OCI-LY7 (cell line): ENCODE results near the gene RXRB. TPM values are rescaled to one million over a fixed set of nuclear protein-coding genes. Genes with fewer than 3 reads are reported as not detected.

Experiments
- BruUV-seq: library from RNA; stranded (reverse); fragments of 400-500 nt; replicated peaks from 2 replicates; lab custom pipeline; 2021; lab: Mats Ljungman, UMichigan
- CTCF ChIA-PET: fragments of 300-600 bp; sonication (Branson Sonifier 250); formaldehyde crosslinking; loops from one replicate; lab custom pipeline; 2022; ENCODE audit warnings: antibody characterized with exemption; ENCODE audit not compliant: unreplicated experiment; lab: Charles Lee
- POLR2A ChIA-PET: fragments of 300-600 bp; sonication (Branson Sonifier 250); formaldehyde crosslinking; loops from one replicate; lab custom pipeline; 2022; ENCODE audit warnings: antibody characterized with exemption; lab: Charles Lee
- DNase-seq: peaks from one replicate; pipeline ENCODE4 v3.0.0-alpha.2; 2015; ENCODE audit warnings: low spot score
- H2AFZ ChIP-seq: fragments of 200-600 bp; sonication (generic), shearing (Covaris generic); 2 replicates; pipeline ENCODE4 v1.6.1; 2014; ENCODE audit warnings: mild to moderate bottlenecking, antibody characterized with exemption, low read length, moderate library complexity
- H3K27ac ChIP-seq: fragments of 200-600 bp; sonication (generic); 2 replicates; pipeline ENCODE4 v1.5.1; 2014; ENCODE audit warnings: mixed run types, low read depth, mild to moderate bottlenecking, moderate library complexity, low read length, inconsistent platforms; ENCODE audit not compliant: poor library complexity, severe bottlenecking
- H3K36me3 ChIP-seq: fragments of 200-600 bp; sonication (generic); 2 replicates; pipeline ENCODE4 v1.6.1; 2014; ENCODE audit warnings: mild to moderate bottlenecking, antibody characterized with exemption, low read length, moderate library complexity, mixed read lengths; ENCODE audit not compliant: insufficient read depth
- H3K4me1 ChIP-seq: fragments of 200-600 bp; sonication (generic); 2 replicates; pipeline ENCODE4 v1.5.1; 2014; ENCODE audit warnings: mild to moderate bottlenecking, low read length; ENCODE audit not compliant: insufficient read depth, poor library complexity, severe bottlenecking
- H3K4me2 ChIP-seq: fragments of 200-600 bp; sonication (generic); 2 replicates; pipeline ENCODE4 v1.6.1; 2014; ENCODE audit warnings: mild to moderate bottlenecking, low read length
- H3K4me3 ChIP-seq: fragments of 200-600 bp; sonication (generic); 2 replicates; pipeline ENCODE4 v1.5.1; 2014; ENCODE audit warnings: mild to moderate bottlenecking, low read depth, low read length; ENCODE audit not compliant: poor library complexity, severe bottlenecking
- H3K79me2 ChIP-seq: fragments of 200-600 bp; sonication (generic); 2 replicates; pipeline ENCODE4 v1.6.1; 2016; ENCODE audit warnings: low read depth, mild to moderate bottlenecking, low read length, moderate library complexity, mixed read lengths; ENCODE audit not compliant: insufficient read depth
- H3K9me2 ChIP-seq: fragments of 200-600 bp; sonication (generic); 2 replicates; pipeline ENCODE4 v1.6.1; 2016; ENCODE audit warnings: mild to moderate bottlenecking, low read length, mixed read lengths; ENCODE audit not compliant: insufficient read depth
- H3K9me3 ChIP-seq: fragments of 200-600 bp; sonication (generic); 2 replicates; pipeline ENCODE4 v1.6.1; 2014; ENCODE audit warnings: mild to moderate bottlenecking, mixed run types, low read length, mixed read lengths
- H4K20me1 ChIP-seq: fragments of 200-600 bp; sonication (generic); 2 replicates; pipeline ENCODE4 v1.6.1; 2014; ENCODE audit warnings: mild to moderate bottlenecking, antibody characterized with exemption, low read length, moderate library complexity, mixed read lengths; ENCODE audit not compliant: insufficient read depth
- EZH2phosphoT487 ChIP-seq: fragments of 200-600 bp; sonication (generic); IDR thresholded peaks from 2 replicates; pipeline ENCODE4 v1.6.1; 2018; ENCODE audit warnings: low read depth, borderline replicate concordance, mild to moderate bottlenecking, mixed run types, antibody characterized with exemption, low read length, moderate library complexity, mixed read lengths
- intact Hi-C: fragments of 100-400 bp; cut with micrococcal nuclease; formaldehyde crosslinking; loops from one replicate; pipeline ENCODE4 v1.10.0; 2022; ENCODE audit not compliant: unreplicated experiment
- total RNA-seq, 2 experiments: library from RNA; depleted of rRNA in 1 of 2; stranded (reverse); fragments of >200 nt in 1 of 2; shearing (Covaris generic) in 1 of 2; gene quantifications; 2 replicates each; pipeline ENCODE4 v1.2.3, GENCODE V29; 2014 to 2022
- TF ChIP-seq, protein P1 (sequence below): fragments of 200-600 bp; sonication (generic); conservative IDR thresholded peaks from 2 replicates; pipeline ENCODE4 v1.5.1; 2014; ENCODE audit warnings: mild to moderate bottlenecking, antibody characterized with exemption, low read length, moderate library complexity, mixed read lengths

Gene RXRB
- total RNA-seq, 2 experiments from 2014 or later, result 32.5 to 47.3 TPM

DNA sequence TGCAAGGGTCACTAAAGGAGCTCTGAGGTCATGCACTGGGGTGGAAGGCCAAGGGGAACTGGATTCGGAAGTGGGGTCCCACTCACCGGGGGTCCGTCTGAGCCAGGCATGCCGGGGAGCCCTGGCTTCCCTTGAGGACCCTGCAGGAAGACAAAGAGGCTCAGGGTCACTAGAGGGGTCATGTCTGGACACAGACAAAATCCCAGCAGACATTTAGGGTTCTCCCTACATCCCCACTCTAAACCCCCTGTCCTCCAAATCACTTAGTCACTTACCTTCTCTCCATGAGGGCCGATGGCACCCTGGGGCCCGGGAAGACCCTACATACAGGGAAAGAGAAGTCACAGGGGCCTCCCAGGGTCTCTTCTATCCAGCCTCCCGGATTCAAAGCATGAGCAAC is 23.6 kb downstream of the RXRB start:
- H3K9me3 ChIP-seq, result no peaks in the 10 kb centered on the region
- DNase-seq, result no peak
- H4K20me1 ChIP-seq, result no peaks in the 10 kb centered on the region
- peaks cover 4% of the 10 kb centered on the region for H3K4me1 ChIP-seq
- TF ChIP-seq, protein P1, sequence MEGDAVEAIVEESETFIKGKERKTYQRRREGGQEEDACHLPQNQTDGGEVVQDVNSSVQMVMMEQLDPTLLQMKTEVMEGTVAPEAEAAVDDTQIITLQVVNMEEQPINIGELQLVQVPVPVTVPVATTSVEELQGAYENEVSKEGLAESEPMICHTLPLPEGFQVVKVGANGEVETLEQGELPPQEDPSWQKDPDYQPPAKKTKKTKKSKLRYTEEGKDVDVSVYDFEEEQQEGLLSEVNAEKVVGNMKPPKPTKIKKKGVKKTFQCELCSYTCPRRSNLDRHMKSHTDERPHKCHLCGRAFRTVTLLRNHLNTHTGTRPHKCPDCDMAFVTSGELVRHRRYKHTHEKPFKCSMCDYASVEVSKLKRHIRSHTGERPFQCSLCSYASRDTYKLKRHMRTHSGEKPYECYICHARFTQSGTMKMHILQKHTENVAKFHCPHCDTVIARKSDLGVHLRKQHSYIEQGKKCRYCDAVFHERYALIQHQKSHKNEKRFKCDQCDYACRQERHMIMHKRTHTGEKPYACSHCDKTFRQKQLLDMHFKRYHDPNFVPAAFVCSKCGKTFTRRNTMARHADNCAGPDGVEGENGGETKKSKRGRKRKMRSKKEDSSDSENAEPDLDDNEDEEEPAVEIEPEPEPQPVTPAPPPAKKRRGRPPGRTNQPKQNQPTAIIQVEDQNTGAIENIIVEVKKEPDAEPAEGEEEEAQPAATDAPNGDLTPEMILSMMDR, result no peak
- TF ChIP-seq EZH2phosphoT487, result no peak
- no peak overlapping the region for H2AFZ ChIP-seq
- CTCF ChIA-PET, result no interaction called here
- POLR2A ChIA-PET, result no interaction called here
- H3K79me2 ChIP-seq, result no peaks in the 10 kb centered on the region
- H3K27ac ChIP-seq, result no peak overlapping the region
- H3K4me3 ChIP-seq, result no peak overlapping the region
- H3K9me2 ChIP-seq, result no peaks in the 10 kb centered on the region
- BruUV-seq, result no TSS peak
- no peaks in the 10 kb centered on the region for H3K36me3 ChIP-seq
- intact Hi-C loops, result no loop called here
- no peak overlapping the region for H3K4me2 ChIP-seq

DNA sequence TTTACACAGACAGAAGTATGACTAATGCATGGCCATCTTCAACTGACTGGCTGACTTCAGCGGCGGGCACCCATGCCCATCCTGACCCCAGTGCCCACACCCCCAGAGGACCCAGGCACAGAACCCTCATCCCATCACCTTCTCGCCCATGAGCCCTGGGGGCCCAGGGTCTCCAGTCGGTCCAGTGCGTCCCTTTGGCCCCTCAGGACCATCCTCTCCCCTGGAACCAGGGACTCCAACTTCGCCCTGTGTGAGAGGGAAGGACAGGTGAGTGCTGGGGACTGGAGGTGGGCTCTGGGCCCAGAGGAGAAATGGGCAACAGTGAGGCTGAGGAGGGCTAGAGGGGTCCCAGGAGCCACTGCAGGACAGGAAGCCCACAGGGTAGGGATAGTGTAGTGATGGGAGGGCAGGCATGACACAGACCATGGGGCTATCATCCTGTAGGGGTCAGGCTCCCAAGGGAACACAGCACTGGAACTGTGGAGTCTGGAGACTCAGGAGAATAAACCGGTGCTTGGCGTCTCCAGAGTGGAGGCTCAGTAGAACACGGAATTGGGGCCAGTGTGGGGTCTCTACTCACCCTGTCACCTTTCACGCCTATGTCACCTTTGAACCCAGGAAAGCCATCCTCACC is 24.9 kb downstream of the RXRB start:
- Histone ChIP-seq H3K27ac (no peak overlapping the region), H3K4me3 (no peak overlapping the region), H4K20me1 (no peaks in the 10 kb centered on the region), H3K36me3 (no peaks in the 10 kb centered on the region), H3K9me3 (no peaks in the 10 kb centered on the region), H3K79me2 (no peaks in the 10 kb centered on the region), H2AFZ (no peak overlapping the region), H3K9me2 (no peaks in the 10 kb centered on the region), H3K4me1 (peaks cover 4% of the 10 kb centered on the region), H3K4me2 (no peak overlapping the region)
- ChIA-PET POLR2A (no interaction called here), CTCF (no interaction called here)
- TF ChIP-seq, protein P1, result no peak
- TF ChIP-seq EZH2phosphoT487, result no peak
- no peak for DNase-seq
- intact Hi-C loops, result no loop called here
- BruUV-seq, result no TSS peak

DNA sequence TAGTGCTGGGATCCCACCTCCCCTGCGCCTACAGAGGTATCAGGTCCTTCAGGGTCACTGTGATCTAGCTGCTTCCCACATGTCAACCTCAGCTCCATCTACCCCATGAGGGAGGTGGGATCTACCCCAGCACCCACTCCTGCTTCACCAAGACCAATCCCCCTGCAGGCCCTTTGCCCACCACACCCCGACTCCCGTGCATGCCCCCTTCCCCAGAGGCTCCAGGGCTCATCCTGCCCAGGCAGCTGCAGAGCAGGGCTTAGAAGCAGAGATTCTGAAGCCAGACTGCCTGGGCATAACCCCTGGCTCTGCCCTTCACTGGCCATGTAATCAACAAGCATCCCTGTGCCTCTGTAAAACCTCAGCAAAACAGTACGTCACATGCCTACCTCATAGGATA is 25.7 kb downstream of the RXRB start:
- TF ChIP-seq EZH2phosphoT487, result no peak
- TF ChIP-seq, protein P1, result no peak
- H4K20me1 ChIP-seq, result no peaks in the 10 kb centered on the region
- no peaks in the 10 kb centered on the region for H3K79me2 ChIP-seq
- H3K27ac ChIP-seq, result no peak overlapping the region
- ChIA-PET POLR2A (no interaction called here), CTCF (no interaction called here)
- BruUV-seq, result no TSS peak
- no peak overlapping the region for H3K4me3 ChIP-seq
- H3K9me3 ChIP-seq, result no peaks in the 10 kb centered on the region
- intact Hi-C loops, result no loop called here
- no peaks in the 10 kb centered on the region for H3K36me3 ChIP-seq
- no peak overlapping the region for H3K4me2 ChIP-seq
- H2AFZ ChIP-seq, result no peak overlapping the region
- no peaks in the 10 kb centered on the region for H3K9me2 ChIP-seq
- no peak for DNase-seq
- H3K4me1 ChIP-seq, result peaks cover 4% of the 10 kb centered on the region
